ENCODE data around the gene TIPARP. TPM values are rescaled to one million over a fixed set of nuclear protein-coding genes. Genes with fewer than 3 reads are reported as not detected.

Gene TIPARP
- total RNA-seq, 6 experiments from 2014 or later = 10.2 to 19.5 (median 16.4) TPM

GRCh38 chr3:156628836-156629618 is 45.4 kb upstream of the TIPARP start:
- peaks cover 0 to 4% (median under 1%) of the 10 kb centered on the region in 4 donors for H3K4me1 ChIP-seq
- no peaks in the 10 kb centered on the region for H3K36me3 ChIP-seq
- H3K4me3 ChIP-seq = no peak overlapping the region
- H3K9me3 ChIP-seq = no peaks in the 10 kb centered on the region
- 69% methylated on average over 5 of the region's 5 CpGs for WGBS (ENCODE audit: insufficient coverage, low coverage, low lambda C conversion rate, missing lambda C conversion rate)
- intact Hi-C loops (cut with DNase I) = no loop called here
- TF ChIP-seq POLR2A (IDR thresholded peaks at IDR 0.05) (no peak), CTCF (IDR thresholded peaks at IDR 0.05) (no peak)
- DNase-seq (no peak), ATAC-seq (no peak)
- H3K27me3 ChIP-seq = no peaks in the 10 kb centered on the region
- H3K27ac ChIP-seq = no peak overlapping the region

- peaks cover 0 to 4% (median under 1%) of the 10 kb centered on the region in 4 donors for H3K4me1 ChIP-seq
- H3K27ac ChIP-seq = no peak overlapping the region
- TF ChIP-seq CTCF (IDR thresholded peaks at IDR 0.05) (no peak), POLR2A (IDR thresholded peaks at IDR 0.05) (no peak)
Observed at GRCh38 chr3:156630081-156630772, 44.2 kb upstream of the TIPARP start.

GRCh38 chr3:156630773-156631093 is 43.7 kb upstream of the TIPARP start:
- H3K4me3 ChIP-seq = no peak overlapping the region
- WGBS (ENCODE audit: insufficient coverage, low coverage, low lambda C conversion rate, missing lambda C conversion rate) = 83% methylated on average over 3 of the region's 3 CpGs
- no peak for TF ChIP-seq CTCF (IDR thresholded peaks at IDR 0.05)
- no peak for TF ChIP-seq POLR2A (IDR thresholded peaks at IDR 0.05)
- intact Hi-C loops (cut with DNase I) = no loop called here
- no peaks in the 10 kb centered on the region for H3K9me3 ChIP-seq
- H3K36me3 ChIP-seq = no peaks in the 10 kb centered on the region
- H3K27ac ChIP-seq = no peak overlapping the region
- peaks cover 0 to 4% (median under 1%) of the 10 kb centered on the region in 4 donors for H3K4me1 ChIP-seq
- H3K27me3 ChIP-seq = no peaks in the 10 kb centered on the region
- DNase-seq (no peak), ATAC-seq (no peak)

More at GRCh38 chr3:156630081-156630772, 44.2 kb upstream of the TIPARP start:
- H3K9me3 ChIP-seq = no peaks in the 10 kb centered on the region
- H3K27me3 ChIP-seq = no peaks in the 10 kb centered on the region
- H3K4me3 ChIP-seq = no peak overlapping the region
- ATAC-seq = no peak
- intact Hi-C loops (cut with DNase I) = no loop called here
- no peaks in the 10 kb centered on the region for H3K36me3 ChIP-seq
- no peak for DNase-seq

GRCh38 chr3:156631323-156631722 is 43.1 kb upstream of the TIPARP start:
- no peak for DNase-seq
- TF ChIP-seq CTCF (IDR thresholded peaks at IDR 0.05) (no peak), POLR2A (IDR thresholded peaks at IDR 0.05) (no peak)
- Histone ChIP-seq H3K36me3 (no peaks in the 10 kb centered on the region), H3K4me1 (peaks cover 0 to 4% (median under 1%) of the 10 kb centered on the region in 4 donors), H3K27ac (no peak overlapping the region), H3K9me3 (no peaks in the 10 kb centered on the region), H3K4me3 (no peak overlapping the region), H3K27me3 (no peaks in the 10 kb centered on the region)
- no CpG with 5 or more reads among the region's 1 CpG for WGBS (ENCODE audit: insufficient coverage, low coverage, low lambda C conversion rate, missing lambda C conversion rate)
- ATAC-seq = no peak
- intact Hi-C loops (cut with DNase I) = no loop called here

All from right lobe of liver (tissue), 6 donors.